Kidney (tissue), 14 donors: ENCODE measurements around the gene BRD3OS. TPM values are rescaled to one million over a fixed set of nuclear protein-coding genes. Genes with fewer than 3 reads are reported as not detected.
A peak's percentile ranks its signal among the peaks of the same experiment; 100 is the strongest.

Experiments used
- DNase-seq, 5 donors: peaks; one replicate each; pipeline ENCODE4 v3.0.0-alpha.2; 2013 to 2020
- FAIRE-seq: peaks from 2 replicates; lab custom pipeline; 2012; peaks lifted over from hg19 to GRCh38; lab: Jason Lieb, UNC
- H3K27ac ChIP-seq, 2 donors: one replicate each; pipeline ENCODE4 v1.7.0; 2013; ENCODE audit warnings: low read depth in 2 of 2, low read length in 2 of 2, inconsistent platforms in 1 of 2
- H3K27me3 ChIP-seq: one replicate; pipeline ENCODE4 v1.7.1; 2013; ENCODE audit warnings: low read length, inconsistent platforms; ENCODE audit not compliant: control insufficient read depth, insufficient read depth
- H3K36me3 ChIP-seq, 3 donors: one replicate each; pipeline versions ENCODE4 v1.7.0 to v1.7.1; 2013; ENCODE audit warnings: low read length in 3 of 3, control low read depth in 1 of 3, inconsistent platforms in 1 of 3; ENCODE audit not compliant: insufficient read depth in 3 of 3, control insufficient read depth in 2 of 3
- H3K4me1 ChIP-seq, 3 donors: one replicate each; pipeline versions ENCODE4 v1.7.0 to v1.7.1; 2013; ENCODE audit warnings: low read length in 3 of 3, inconsistent platforms in 1 of 3, low read depth in 1 of 3; ENCODE audit not compliant: control insufficient read depth in 2 of 3, insufficient read depth in 2 of 3
- H3K4me3 ChIP-seq, 3 donors: one replicate each; pipeline versions ENCODE4 v1.7.0 to v1.8.1; 2013; ENCODE audit warnings: low read length in 3 of 3, control low read depth in 1 of 3, inconsistent platforms in 1 of 3
- H3K9ac ChIP-seq, 3 donors: one replicate each; pipeline versions ENCODE4 v1.7.0 to v1.7.1; 2013; ENCODE audit warnings: low read length in 3 of 3, control low read depth in 1 of 3, inconsistent platforms in 1 of 3
- H3K9me3 ChIP-seq, 3 donors: one replicate each; pipeline versions ENCODE4 v1.7.0 to v1.7.1; 2013; ENCODE audit warnings: low read length in 3 of 3, control low read depth in 1 of 3, inconsistent platforms in 1 of 3; ENCODE audit not compliant: control insufficient read depth in 2 of 3, insufficient read depth in 1 of 3
- CTCF ChIP-seq: IDR thresholded peaks from 3 replicates; pipeline ENCODE4 v1.5.1; 2012; ENCODE audit warnings: mild to moderate bottlenecking, moderate library complexity, borderline replicate concordance; ENCODE audit not compliant: insufficient read depth; ENCODE audit errors: extremely low read depth
- intact Hi-C: fragments of 100-400 bp; cut with DNase I; formaldehyde crosslinking; loops from one replicate; pipeline ENCODE4 v1.11.1; 2022
- polyA plus RNA-seq: library from polyadenylated mRNA; stranded (reverse); fragments of 350-450 nt; fragmentation: Illumina TruSeq; extraction: RNeasy Lipid Tissue Mini Kit (QIAGEN cat#74804); gene quantifications from one replicate; pipeline ENCODE4 v1.2.3, GENCODE V29; 2014; ENCODE audit warnings: low read depth, low replicate concordance; ENCODE audit not compliant: insufficient read depth
- total RNA-seq: library from RNA; stranded (reverse); fragmentation: NEBNext Ultra II Directional; extraction: Animal tissue kit (Norgen Biotek cat#: 25700); gene quantifications from one replicate; pipeline ENCODE4 v1.2.1, GENCODE V29; 2021
- donor health status: control.
- donor health status: control.
- donor health status: control.
- donor health status: control.
- donor health status: control.
- donor health status: DM: yes; HTN: yes; CAD: no.
- donor health status: Normal renal cell carcinoma (clear cell type).

BRD3OS gene
- total and polyA plus RNA-seq, 2 donors from 2014 or later, result 16.5 to 24.4 TPM

- intact Hi-C loops, result no loop called here
- H3K27ac ChIP-seq, result no peak overlapping the region
- H3K4me3 ChIP-seq, result no peak overlapping the region
- H3K27me3 ChIP-seq, result no peaks in the 10 kb centered on the region
- H3K4me1 ChIP-seq, result peaks cover 0 to 52% (median 20%) of the 10 kb centered on the region in 3 donors
- peak in 3 of 5 donors; percentile 25 to 78 (median 52) for DNase-seq
- FAIRE-seq, result no peak
- peaks cover 0 to 3% (median 0%) of the 10 kb centered on the region in 3 donors for H3K36me3 ChIP-seq
- no peaks in the 10 kb centered on the region for H3K9me3 ChIP-seq
- peak overlapping the region in 1 of 3 donors; percentile 26 for H3K9ac ChIP-seq
- no peak for TF ChIP-seq CTCF
Measured at GRCh38 chr9:134061688-134062371, 36.5 kb downstream of the BRD3OS start.

- H3K27ac ChIP-seq, result no peak overlapping the region
- no peak for TF ChIP-seq CTCF
Measured at GRCh38 chr9:134062461-134063087, 37.3 kb downstream of the BRD3OS start.

GRCh38 chr9:134063088-134063570 lies 37.8 kb downstream of the BRD3OS start:
- Histone ChIP-seq H3K27me3 (no peaks in the 10 kb centered on the region), H3K9ac (no peak overlapping the region), H3K9me3 (no peaks in the 10 kb centered on the region), H3K27ac (no peak overlapping the region), H3K4me3 (no peak overlapping the region), H3K36me3 (peaks cover 0 to 3% (median 0%) of the 10 kb centered on the region in 3 donors), H3K4me1 (peaks cover 0 to 45% (median 10%) of the 10 kb centered on the region in 3 donors)
- FAIRE-seq (no peak), DNase-seq (peak in 2 of 5 donors; percentile 32 to 69)
- intact Hi-C loops, result no loop called here
- TF ChIP-seq CTCF, result no peak

More at GRCh38 chr9:134062461-134063087, 37.3 kb downstream of the BRD3OS start:
- Histone ChIP-seq H3K4me1 (peaks cover 0 to 45% (median 16%) of the 10 kb centered on the region in 3 donors), H3K27me3 (no peaks in the 10 kb centered on the region), H3K9ac (peak overlapping the region in 1 of 3 donors; percentile 26), H3K36me3 (peaks cover 0 to 3% (median 0%) of the 10 kb centered on the region in 3 donors), H3K4me3 (no peak overlapping the region), H3K9me3 (no peaks in the 10 kb centered on the region)
- FAIRE-seq (no peak), DNase-seq (peak in 1 of 5 donors; percentile 70)
- intact Hi-C loops, result no loop called here
